ENCODE measurements around the gene CAMTA1. TPM values are rescaled to one million over a fixed set of nuclear protein-coding genes. Genes with fewer than 3 reads are reported as not detected.

CAMTA1 gene
- total RNA-seq, 4 donors from 2014 or later = 57.4 to 88.3 (median 62.1) TPM

GRCh38 chr1:7149080-7149838, 364.0 kb downstream of the CAMTA1 start:
- H3K4me3 ChIP-seq = no peak overlapping the region

GRCh38 chr1:7150724-7151280, 365.5 kb downstream of the CAMTA1 start:
- Histone ChIP-seq H3K9me3 (no peaks in the 10 kb centered on the region), H3K4me1 (no peaks in the 10 kb centered on the region), H3K4me3 (no peak overlapping the region), H3K27ac (no peak overlapping the region), H3K36me3 (no peaks in the 10 kb centered on the region), H3K27me3 (no peaks in the 10 kb centered on the region)
- TF ChIP-seq CTCF (IDR thresholded peaks at IDR 0.05) (no peak), POLR2A (IDR thresholded peaks at IDR 0.05) (no peak)
- no peak for DNase-seq

More at GRCh38 chr1:7149080-7149838, 364.0 kb downstream of the CAMTA1 start:
- Histone ChIP-seq H3K27ac (no peak overlapping the region), H3K36me3 (no peaks in the 10 kb centered on the region), H3K9me3 (no peaks in the 10 kb centered on the region), H3K27me3 (no peaks in the 10 kb centered on the region), H3K4me1 (no peaks in the 10 kb centered on the region)
- no peak for DNase-seq
- TF ChIP-seq CTCF (IDR thresholded peaks at IDR 0.05) = no peak
- no peak for TF ChIP-seq POLR2A (IDR thresholded peaks at IDR 0.05)

GRCh38 chr1:7151978-7152377, 366.7 kb downstream of the CAMTA1 start:
- Histone ChIP-seq H3K27me3 (no peaks in the 10 kb centered on the region), H3K4me3 (no peak overlapping the region), H3K36me3 (no peaks in the 10 kb centered on the region), H3K27ac (no peak overlapping the region), H3K4me1 (no peaks in the 10 kb centered on the region), H3K9me3 (no peaks in the 10 kb centered on the region)
- DNase-seq = no peak
- TF ChIP-seq POLR2A (IDR thresholded peaks at IDR 0.05) (no peak), CTCF (IDR thresholded peaks at IDR 0.05) (no peak)

- TF ChIP-seq CTCF (IDR thresholded peaks at IDR 0.05) (no peak), POLR2A (IDR thresholded peaks at IDR 0.05) (no peak)
- Histone ChIP-seq H3K4me1 (no peaks in the 10 kb centered on the region), H3K27me3 (no peaks in the 10 kb centered on the region), H3K4me3 (no peak overlapping the region), H3K9me3 (no peaks in the 10 kb centered on the region), H3K27ac (no peak overlapping the region), H3K36me3 (no peaks in the 10 kb centered on the region)
- no peak for DNase-seq
Observed at GRCh38 chr1:7152655-7153054, 367.4 kb downstream of the CAMTA1 start.

GRCh38 chr1:7153464-7153863, 368.2 kb downstream of the CAMTA1 start:
- no peaks in the 10 kb centered on the region for H3K27me3 ChIP-seq
- H3K36me3 ChIP-seq = no peaks in the 10 kb centered on the region
- no peak overlapping the region for H3K4me3 ChIP-seq
- H3K27ac ChIP-seq = no peak overlapping the region
- no peaks in the 10 kb centered on the region for H3K4me1 ChIP-seq
- no peak for DNase-seq
- H3K9me3 ChIP-seq = no peaks in the 10 kb centered on the region
- TF ChIP-seq POLR2A (IDR thresholded peaks at IDR 0.05) = no peak
- TF ChIP-seq CTCF (IDR thresholded peaks at IDR 0.05) = no peak
